ENCODE results near the gene KCTD1.
"Not testable (repeated sequence)": the region's sequence is repeated elsewhere in the genome, so short reads cannot be mapped to it uniquely, and the experiment has no call there.

Gene KCTD1

GRCh38 chr18:26439537-26439936, 108.8 kb downstream of the KCTD1 start:
- TF ChIP-seq POLR2A (IDR thresholded peaks at IDR 0.05; ENCODE audit: low read length) (no peak), GATA1 (IDR thresholded peaks at IDR 0.05; ENCODE audit: low read depth, low read length) (no peak)
- no peak for DNase-seq

GRCh38 chr18:26438980-26439379, 109.4 kb downstream of the KCTD1 start:
- TF ChIP-seq GATA1 (IDR thresholded peaks at IDR 0.05; ENCODE audit: low read depth, low read length) (no peak), POLR2A (IDR thresholded peaks at IDR 0.05; ENCODE audit: low read length) (no peak)
- DNase-seq, result no peak

GRCh38 chr18:26437634-26438033, 110.7 kb downstream of the KCTD1 start:
- DNase-seq, result not testable (repeated sequence)

GRCh38 chr18:26436176-26437051, 111.9 kb downstream of the KCTD1 start:
- no peak for DNase-seq
- no peak for TF ChIP-seq POLR2A (IDR thresholded peaks at IDR 0.05; ENCODE audit: low read length)
- no peak for TF ChIP-seq GATA1 (IDR thresholded peaks at IDR 0.05; ENCODE audit: low read depth, low read length)

- TF ChIP-seq GATA1 (IDR thresholded peaks at IDR 0.05; ENCODE audit: low read depth, low read length), result no peak
- TF ChIP-seq POLR2A (IDR thresholded peaks at IDR 0.05; ENCODE audit: low read length), result no peak
- no peak for DNase-seq
Observed at GRCh38 chr18:26435415-26436095, 112.8 kb downstream of the KCTD1 start.

GRCh38 chr18:26434887-26435286, 113.5 kb downstream of the KCTD1 start:
- no peak for DNase-seq
- no peak for TF ChIP-seq GATA1 (IDR thresholded peaks at IDR 0.05; ENCODE audit: low read depth, low read length)
- no peak for TF ChIP-seq POLR2A (IDR thresholded peaks at IDR 0.05; ENCODE audit: low read length)

GRCh38 chr18:26432651-26433424, 115.5 kb downstream of the KCTD1 start:
- no peak for TF ChIP-seq POLR2A (IDR thresholded peaks at IDR 0.05; ENCODE audit: low read length)
- no peak for TF ChIP-seq GATA1 (IDR thresholded peaks at IDR 0.05; ENCODE audit: low read depth, low read length)
- DNase-seq, result no peak

GRCh38 chr18:26429535-26430226, 118.7 kb downstream of the KCTD1 start:
- TF ChIP-seq POLR2A (IDR thresholded peaks at IDR 0.05; ENCODE audit: low read length), result no peak
- TF ChIP-seq GATA1 (IDR thresholded peaks at IDR 0.05; ENCODE audit: low read depth, low read length), result no peak
- no peak for DNase-seq

GRCh38 chr18:26425148-26425531, 123.2 kb downstream of the KCTD1 start:
- TF ChIP-seq POLR2A (IDR thresholded peaks at IDR 0.05; ENCODE audit: low read length) (no peak), GATA1 (IDR thresholded peaks at IDR 0.05; ENCODE audit: low read depth, low read length) (no peak)
- DNase-seq, result no peak

- DNase-seq, result no peak
- no peak for TF ChIP-seq GATA1 (IDR thresholded peaks at IDR 0.05; ENCODE audit: low read depth, low read length)
- TF ChIP-seq POLR2A (IDR thresholded peaks at IDR 0.05; ENCODE audit: low read length), result no peak
Observed at GRCh38 chr18:26424428-26425147, 123.8 kb downstream of the KCTD1 start.

- no peak for DNase-seq
- TF ChIP-seq POLR2A (IDR thresholded peaks at IDR 0.05; ENCODE audit: low read length) (no peak), GATA1 (IDR thresholded peaks at IDR 0.05; ENCODE audit: low read depth, low read length) (no peak)
Observed at GRCh38 chr18:26422472-26423162, 125.7 kb downstream of the KCTD1 start.

- no peak for DNase-seq
- no peak for TF ChIP-seq GATA1 (IDR thresholded peaks at IDR 0.05; ENCODE audit: low read depth, low read length)
- no peak for TF ChIP-seq POLR2A (IDR thresholded peaks at IDR 0.05; ENCODE audit: low read length)
Observed at GRCh38 chr18:26421931-26422330, 126.4 kb downstream of the KCTD1 start.

All from erythroblast (primary cell).